Measurements from ENCODE around the gene CDON. TPM values are rescaled to one million over a fixed set of nuclear protein-coding genes. Genes with fewer than 3 reads are reported as not detected.

Gene CDON
- total RNA-seq, 2 donors from 2014 or later: 5.6 to 7.3 TPM

DNA sequence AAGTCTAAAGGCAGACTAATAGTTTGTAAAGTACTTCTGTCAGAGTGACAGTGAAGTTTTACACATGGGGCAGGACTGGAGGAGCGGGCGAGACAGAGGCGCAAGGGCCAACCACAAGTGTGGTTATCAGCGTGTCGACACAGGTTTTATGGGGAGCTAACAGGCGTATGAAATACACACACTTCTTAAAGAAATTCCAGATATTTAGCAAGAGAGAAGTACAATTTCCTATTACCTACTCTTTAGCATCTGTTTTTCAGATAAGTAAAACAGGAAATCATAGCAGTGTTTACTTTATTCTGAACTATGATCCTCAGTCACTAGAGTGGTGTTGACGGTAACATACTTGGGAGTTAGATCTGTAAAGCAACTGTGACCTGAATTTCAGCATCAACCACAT, 94.3 kb downstream of the CDON start:
- ATAC-seq (no peak), DNase-seq (no peak)
- intact Hi-C loops (cut with DNase I): no loop called here
- 61 to 67% methylated on average over 7 of the region's 7 CpGs for WGBS, 2 donors
- Histone ChIP-seq H3K4me3 (no peak overlapping the region), H3K4me1 (no peaks in the 10 kb centered on the region), H3K9me3 (no peaks in the 10 kb centered on the region), H3K36me3 (replicated peaks in 1 of 2; ENCODE audit: insufficient read depth in 1 of 2, low read depth in 2 of 2) (no peaks in the 10 kb centered on the region), H3K27ac (no peak overlapping the region), H3K27me3 (no peaks in the 10 kb centered on the region)
- TF ChIP-seq, protein P1, sequence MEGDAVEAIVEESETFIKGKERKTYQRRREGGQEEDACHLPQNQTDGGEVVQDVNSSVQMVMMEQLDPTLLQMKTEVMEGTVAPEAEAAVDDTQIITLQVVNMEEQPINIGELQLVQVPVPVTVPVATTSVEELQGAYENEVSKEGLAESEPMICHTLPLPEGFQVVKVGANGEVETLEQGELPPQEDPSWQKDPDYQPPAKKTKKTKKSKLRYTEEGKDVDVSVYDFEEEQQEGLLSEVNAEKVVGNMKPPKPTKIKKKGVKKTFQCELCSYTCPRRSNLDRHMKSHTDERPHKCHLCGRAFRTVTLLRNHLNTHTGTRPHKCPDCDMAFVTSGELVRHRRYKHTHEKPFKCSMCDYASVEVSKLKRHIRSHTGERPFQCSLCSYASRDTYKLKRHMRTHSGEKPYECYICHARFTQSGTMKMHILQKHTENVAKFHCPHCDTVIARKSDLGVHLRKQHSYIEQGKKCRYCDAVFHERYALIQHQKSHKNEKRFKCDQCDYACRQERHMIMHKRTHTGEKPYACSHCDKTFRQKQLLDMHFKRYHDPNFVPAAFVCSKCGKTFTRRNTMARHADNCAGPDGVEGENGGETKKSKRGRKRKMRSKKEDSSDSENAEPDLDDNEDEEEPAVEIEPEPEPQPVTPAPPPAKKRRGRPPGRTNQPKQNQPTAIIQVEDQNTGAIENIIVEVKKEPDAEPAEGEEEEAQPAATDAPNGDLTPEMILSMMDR (IDR thresholded peaks at IDR 0.05): no peak
- TF ChIP-seq POLR2A (IDR thresholded peaks at IDR 0.05): no peak

DNA sequence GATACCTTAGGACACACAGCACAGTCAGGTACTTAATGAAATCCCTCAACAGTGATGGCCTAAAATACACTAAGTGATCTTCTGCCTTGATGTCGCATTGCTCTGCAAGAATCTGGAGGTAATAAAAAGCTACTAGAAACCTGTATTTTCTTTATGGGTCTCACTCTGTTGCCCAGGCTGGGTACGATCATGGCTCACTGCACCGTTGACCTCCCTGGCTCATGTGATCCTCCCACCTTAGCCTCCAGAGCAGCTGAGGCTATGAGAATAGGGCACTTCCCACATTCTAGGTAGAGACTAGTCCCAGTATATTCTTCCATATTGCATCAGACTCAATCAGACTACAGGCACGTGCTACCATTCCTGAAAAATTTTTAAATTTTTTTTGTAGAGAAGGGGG, 95.2 kb downstream of the CDON start:
- no peaks in the 10 kb centered on the region for H3K36me3 ChIP-seq (replicated peaks in 1 of 2; ENCODE audit: insufficient read depth in 1 of 2, low read depth in 2 of 2)
- 90 to 94% methylated on average over 4 of the region's 4 CpGs for WGBS, 2 donors
- ATAC-seq (no peak), DNase-seq (no peak)
- H3K4me3 ChIP-seq: no peak overlapping the region
- intact Hi-C loops (cut with DNase I): no loop called here
- H3K4me1 ChIP-seq: no peaks in the 10 kb centered on the region
- H3K27ac ChIP-seq: no peak overlapping the region
- TF ChIP-seq POLR2A (IDR thresholded peaks at IDR 0.05): no peak
- TF ChIP-seq, protein P1 (IDR thresholded peaks at IDR 0.05): no peak
- no peaks in the 10 kb centered on the region for H3K27me3 ChIP-seq
- no peaks in the 10 kb centered on the region for H3K9me3 ChIP-seq

DNA sequence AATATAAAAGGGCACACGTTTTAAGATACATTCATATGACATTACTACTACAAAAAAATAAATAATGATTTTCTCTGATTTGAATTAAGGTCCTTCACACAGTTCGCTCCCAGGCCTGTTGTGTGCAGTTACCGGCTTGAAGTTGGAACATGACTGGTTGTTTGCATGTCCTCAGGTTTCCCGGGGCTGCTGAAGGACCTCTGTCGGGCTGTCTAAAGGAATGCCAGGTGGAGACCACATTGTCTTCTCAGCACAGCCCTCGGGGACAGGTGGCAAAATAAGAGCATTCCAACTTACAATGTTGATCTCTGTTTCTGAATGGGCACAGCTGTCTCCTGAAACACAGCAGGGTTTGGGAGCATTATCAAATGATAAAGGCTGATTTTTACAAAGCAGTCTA, 101.9 kb downstream of the CDON start:
- Histone ChIP-seq H3K27ac (no peak overlapping the region), H3K4me1 (no peaks in the 10 kb centered on the region), H3K4me3 (no peak overlapping the region), H3K9me3 (no peaks in the 10 kb centered on the region), H3K27me3 (no peaks in the 10 kb centered on the region), H3K36me3 (replicated peaks in 1 of 2; ENCODE audit: insufficient read depth in 1 of 2, low read depth in 2 of 2) (no peaks in the 10 kb centered on the region)
- ATAC-seq (no peak), DNase-seq (no peak)
- intact Hi-C loops (cut with DNase I): no loop called here
- no peak for TF ChIP-seq POLR2A (IDR thresholded peaks at IDR 0.05)
- TF ChIP-seq, protein P1 (IDR thresholded peaks at IDR 0.05): no peak
- 72 to 80% methylated on average over 6 of the region's 6 CpGs for WGBS, 2 donors

DNA sequence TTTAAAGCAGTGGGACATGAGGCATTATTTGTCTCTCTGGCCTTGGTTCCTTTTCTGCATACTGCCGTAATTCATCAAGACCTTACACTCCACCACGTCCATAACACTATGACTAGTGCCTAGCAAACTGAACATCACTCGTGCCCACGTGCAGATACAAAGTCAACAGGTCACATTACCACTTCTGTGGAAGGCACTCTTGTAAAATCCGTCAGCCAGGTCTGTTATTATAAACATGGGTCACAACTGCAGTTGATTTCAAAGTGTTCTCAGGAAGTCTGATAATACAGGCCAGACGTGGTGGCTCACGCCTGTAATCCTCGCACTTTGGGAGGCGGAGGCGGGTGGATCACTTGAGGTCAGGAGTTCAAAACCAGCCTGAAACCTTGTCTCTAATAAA, 102.7 kb downstream of the CDON start:
- Histone ChIP-seq H3K9me3 (no peaks in the 10 kb centered on the region), H3K27me3 (no peaks in the 10 kb centered on the region), H3K4me1 (no peaks in the 10 kb centered on the region), H3K27ac (no peak overlapping the region), H3K36me3 (replicated peaks in 1 of 2; ENCODE audit: insufficient read depth in 1 of 2, low read depth in 2 of 2) (no peaks in the 10 kb centered on the region), H3K4me3 (no peak overlapping the region)
- TF ChIP-seq, protein P1 (IDR thresholded peaks at IDR 0.05): no peak
- no peak for TF ChIP-seq POLR2A (IDR thresholded peaks at IDR 0.05)
- DNase-seq (no peak), ATAC-seq (no peak)
- 81 to 89% methylated on average over 10 of the region's 10 CpGs for WGBS, 2 donors
- intact Hi-C loops (cut with DNase I): no loop called here

DNA sequence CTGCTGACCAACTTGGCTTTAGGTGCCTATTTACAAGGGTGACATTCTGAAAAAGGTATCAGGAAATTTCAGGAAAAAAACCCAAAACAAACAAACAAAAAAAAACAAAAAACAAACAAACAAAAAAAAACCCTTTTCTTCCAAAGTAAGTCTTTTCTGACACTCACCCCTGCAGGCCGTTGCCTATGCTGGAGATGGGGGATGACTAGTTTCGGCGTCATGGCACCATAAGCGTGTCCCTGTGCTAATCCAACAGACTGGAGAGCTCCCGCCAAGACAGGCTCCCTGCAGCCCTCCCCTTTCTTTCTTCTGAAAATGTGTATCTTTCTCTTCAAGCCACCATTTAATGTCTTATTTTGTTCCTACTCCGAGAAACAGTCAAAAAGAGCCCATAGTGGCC, 103.2 kb downstream of the CDON start:
- Histone ChIP-seq H3K27me3 (no peaks in the 10 kb centered on the region), H3K4me3 (no peak overlapping the region), H3K36me3 (replicated peaks in 1 of 2; ENCODE audit: insufficient read depth in 1 of 2, low read depth in 2 of 2) (no peaks in the 10 kb centered on the region), H3K4me1 (no peaks in the 10 kb centered on the region), H3K27ac (no peak overlapping the region), H3K9me3 (no peaks in the 10 kb centered on the region)
- no peak for TF ChIP-seq POLR2A (IDR thresholded peaks at IDR 0.05)
- TF ChIP-seq, protein P1 (IDR thresholded peaks at IDR 0.05): no peak
- intact Hi-C loops (cut with DNase I): no loop called here
- DNase-seq: no peak
- 89 to 90% methylated on average over 6 of the region's 6 CpGs for WGBS, 2 donors
- no peak for ATAC-seq

All from body of pancreas (tissue), 4 donors.